WTC11 (cell line): ENCODE data around the gene TACC2.

Experiments
- CBFB ChIP-seq: sonication (generic); formaldehyde crosslinking; IDR thresholded peaks from 2 replicates; pipeline ENCODE4 v1.8.1; 2022; ENCODE audit warnings: mild to moderate bottlenecking, low read depth, missing genetic modification reagents
- SP1 ChIP-seq: sonication (generic); formaldehyde crosslinking; conservative IDR thresholded peaks from 2 replicates; pipeline ENCODE4 v1.8.1; 2022; ENCODE audit warnings: missing genetic modification reagents
- ZNF121 ChIP-seq: sonication (generic); formaldehyde crosslinking; IDR thresholded peaks from 2 replicates; pipeline ENCODE4 v1.8.0; 2023; ENCODE audit warnings: missing genetic modification reagents
- TF ChIP-seq, protein P1 (sequence below): fragments of 200-600 bp; IDR thresholded peaks from 2 replicates; pipeline ENCODE4 v1.8.0; 2022; ENCODE audit warnings: antibody characterized with exemption
- TF ChIP-seq, protein P2 (sequence below): sonication (generic); formaldehyde crosslinking; IDR thresholded peaks from 2 replicates; pipeline ENCODE4 v1.8.1; 2022; ENCODE audit warnings: low read depth, missing genetic modification reagents, borderline replicate concordance
- TF ChIP-seq, protein P3 (sequence below): sonication (generic); formaldehyde crosslinking; IDR thresholded peaks from 2 replicates; pipeline ENCODE4 v1.8.1; 2023; ENCODE audit warnings: mild to moderate bottlenecking, missing genetic modification reagents, moderate library complexity
- TF ChIP-seq, protein P4 (sequence below): fragments of 250-450 bp; sonication (Bioruptor Pico); IDR thresholded peaks from 2 replicates; pipeline ENCODE4 v1.9.0; 2021; ENCODE audit warnings: mild to moderate bottlenecking
- TF ChIP-seq, protein P5 (sequence below): sonication (generic); formaldehyde crosslinking; IDR thresholded peaks from 2 replicates; pipeline ENCODE4 v1.8.0; 2022; ENCODE audit warnings: mild to moderate bottlenecking, missing genetic modification reagents

DNA sequence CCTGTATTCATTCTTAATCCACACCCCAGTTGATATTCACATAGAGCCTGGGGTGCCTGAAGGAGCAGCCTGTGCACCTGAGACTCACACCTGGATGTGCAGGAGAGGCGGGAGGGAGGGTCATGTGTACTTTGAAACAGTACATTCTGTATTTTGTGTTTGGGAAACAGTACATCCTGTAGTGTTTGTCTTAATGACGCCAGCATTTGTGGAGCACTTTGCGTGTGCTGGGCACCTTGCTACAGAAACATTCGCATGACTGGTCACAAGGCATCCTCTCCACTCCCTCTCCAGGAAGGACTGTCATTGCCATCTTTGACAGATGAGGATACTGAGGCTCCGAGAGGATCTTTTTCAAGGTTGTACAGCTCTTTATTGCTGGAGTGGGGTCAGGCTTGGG is 132.1 kb downstream of the TACC2 start:
- no peak for TF ChIP-seq ZNF121 (CRISPR knock-in tag)
- TF ChIP-seq, protein P1, sequence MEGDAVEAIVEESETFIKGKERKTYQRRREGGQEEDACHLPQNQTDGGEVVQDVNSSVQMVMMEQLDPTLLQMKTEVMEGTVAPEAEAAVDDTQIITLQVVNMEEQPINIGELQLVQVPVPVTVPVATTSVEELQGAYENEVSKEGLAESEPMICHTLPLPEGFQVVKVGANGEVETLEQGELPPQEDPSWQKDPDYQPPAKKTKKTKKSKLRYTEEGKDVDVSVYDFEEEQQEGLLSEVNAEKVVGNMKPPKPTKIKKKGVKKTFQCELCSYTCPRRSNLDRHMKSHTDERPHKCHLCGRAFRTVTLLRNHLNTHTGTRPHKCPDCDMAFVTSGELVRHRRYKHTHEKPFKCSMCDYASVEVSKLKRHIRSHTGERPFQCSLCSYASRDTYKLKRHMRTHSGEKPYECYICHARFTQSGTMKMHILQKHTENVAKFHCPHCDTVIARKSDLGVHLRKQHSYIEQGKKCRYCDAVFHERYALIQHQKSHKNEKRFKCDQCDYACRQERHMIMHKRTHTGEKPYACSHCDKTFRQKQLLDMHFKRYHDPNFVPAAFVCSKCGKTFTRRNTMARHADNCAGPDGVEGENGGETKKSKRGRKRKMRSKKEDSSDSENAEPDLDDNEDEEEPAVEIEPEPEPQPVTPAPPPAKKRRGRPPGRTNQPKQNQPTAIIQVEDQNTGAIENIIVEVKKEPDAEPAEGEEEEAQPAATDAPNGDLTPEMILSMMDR, result no peak
- TF ChIP-seq, protein P2, sequence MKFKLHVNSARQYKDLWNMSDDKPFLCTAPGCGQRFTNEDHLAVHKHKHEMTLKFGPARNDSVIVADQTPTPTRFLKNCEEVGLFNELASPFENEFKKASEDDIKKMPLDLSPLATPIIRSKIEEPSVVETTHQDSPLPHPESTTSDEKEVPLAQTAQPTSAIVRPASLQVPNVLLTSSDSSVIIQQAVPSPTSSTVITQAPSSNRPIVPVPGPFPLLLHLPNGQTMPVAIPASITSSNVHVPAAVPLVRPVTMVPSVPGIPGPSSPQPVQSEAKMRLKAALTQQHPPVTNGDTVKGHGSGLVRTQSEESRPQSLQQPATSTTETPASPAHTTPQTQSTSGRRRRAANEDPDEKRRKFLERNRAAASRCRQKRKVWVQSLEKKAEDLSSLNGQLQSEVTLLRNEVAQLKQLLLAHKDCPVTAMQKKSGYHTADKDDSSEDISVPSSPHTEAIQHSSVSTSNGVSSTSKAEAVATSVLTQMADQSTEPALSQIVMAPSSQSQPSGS (CRISPR knock-in tag), result no peak
- TF ChIP-seq, protein P3, sequence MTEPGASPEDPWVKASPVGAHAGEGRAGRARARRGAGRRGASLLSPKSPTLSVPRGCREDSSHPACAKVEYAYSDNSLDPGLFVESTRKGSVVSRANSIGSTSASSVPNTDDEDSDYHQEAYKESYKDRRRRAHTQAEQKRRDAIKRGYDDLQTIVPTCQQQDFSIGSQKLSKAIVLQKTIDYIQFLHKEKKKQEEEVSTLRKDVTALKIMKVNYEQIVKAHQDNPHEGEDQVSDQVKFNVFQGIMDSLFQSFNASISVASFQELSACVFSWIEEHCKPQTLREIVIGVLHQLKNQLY (CRISPR knock-in tag), result no peak
- TF ChIP-seq, protein P4, sequence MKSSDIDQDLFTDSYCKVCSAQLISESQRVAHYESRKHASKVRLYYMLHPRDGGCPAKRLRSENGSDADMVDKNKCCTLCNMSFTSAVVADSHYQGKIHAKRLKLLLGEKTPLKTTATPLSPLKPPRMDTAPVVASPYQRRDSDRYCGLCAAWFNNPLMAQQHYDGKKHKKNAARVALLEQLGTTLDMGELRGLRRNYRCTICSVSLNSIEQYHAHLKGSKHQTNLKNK (CRISPR knock-in tag), result no peak
- TF ChIP-seq, protein P5, sequence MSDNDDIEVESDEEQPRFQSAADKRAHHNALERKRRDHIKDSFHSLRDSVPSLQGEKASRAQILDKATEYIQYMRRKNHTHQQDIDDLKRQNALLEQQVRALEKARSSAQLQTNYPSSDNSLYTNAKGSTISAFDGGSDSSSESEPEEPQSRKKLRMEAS (CRISPR knock-in tag), result no peak
- TF ChIP-seq CBFB, result no peak
- no peak for TF ChIP-seq SP1 (CRISPR knock-in tag)
